Gastroesophageal sphincter (tissue), 3 donors: ENCODE data around the gene PTPN14.

Experiments used
- CTCF ChIP-seq, 4 experiments: fragments of 200-600 bp in 2 of 4; fragments of 450-650 bp in 2 of 4; sonication (generic) in 1 of 4; IDR thresholded peaks; one replicate each; pipeline ENCODE4 v1.5.1; 2017 to 2019; ENCODE audit warnings: antibody characterized with exemption in 4 of 4, mild to moderate bottlenecking in 2 of 4, moderate library complexity in 2 of 4
- POLR2A ChIP-seq, 2 donors: fragments of 450-650 bp; IDR thresholded peaks; one replicate each; pipeline ENCODE4 v1.6.1; 2017; ENCODE audit warnings: antibody characterized with exemption in 2 of 2, mild to moderate bottlenecking in 2 of 2, moderate library complexity in 1 of 2

DNA sequence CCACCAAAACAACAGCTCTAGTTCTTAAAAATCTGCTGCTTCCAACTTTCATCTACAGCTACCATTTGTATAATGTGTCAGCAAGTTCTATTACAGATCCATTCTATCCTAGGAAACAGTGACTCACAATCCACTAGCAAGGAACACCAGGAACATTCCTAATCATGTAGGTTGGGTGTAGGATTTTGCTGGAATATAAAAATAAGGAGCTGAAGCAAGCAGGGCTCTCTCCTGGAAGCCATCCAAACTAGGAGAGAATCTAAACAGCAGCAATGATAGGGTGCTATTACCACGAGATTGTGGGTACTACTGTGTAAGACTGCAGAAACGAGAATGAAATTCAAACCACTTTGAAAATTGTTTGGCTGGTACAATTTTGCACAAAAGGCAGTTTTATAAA lies 135.0 kb downstream of the PTPN14 start:
- TF ChIP-seq CTCF (IDR thresholded peaks at IDR 0.05) (no peak), POLR2A (IDR thresholded peaks at IDR 0.05) (no peak)
